WI38 (cell line): ENCODE measurements around the gene CCNY.

Source experiments
- H3K4me3 ChIP-seq: 2 replicates; pipeline ENCODE4 v1.5.1; 2011; ENCODE audit warnings: low read depth, mild to moderate bottlenecking, control low read depth, low read length
- CTCF ChIP-seq: IDR thresholded peaks from 2 replicates; pipeline ENCODE4 v1.5.1; 2012; ENCODE audit warnings: low read depth, mild to moderate bottlenecking, control low read depth, low read length

Gene CCNY

GRCh38 chr10:35497909-35498308 is 161.6 kb downstream of the CCNY start:
- no peak for TF ChIP-seq CTCF
- H3K4me3 ChIP-seq: no peak overlapping the region

GRCh38 chr10:35498693-35499092 is 162.4 kb downstream of the CCNY start:
- no peak for TF ChIP-seq CTCF
- no peak overlapping the region for H3K4me3 ChIP-seq

- H3K4me3 ChIP-seq: no peak overlapping the region
- no peak for TF ChIP-seq CTCF
Observed at GRCh38 chr10:35501923-35502322, 165.6 kb downstream of the CCNY start.

GRCh38 chr10:35502692-35503091 is 166.4 kb downstream of the CCNY start:
- no peak overlapping the region for H3K4me3 ChIP-seq
- TF ChIP-seq CTCF: no peak

GRCh38 chr10:35503578-35503977 is 167.3 kb downstream of the CCNY start:
- H3K4me3 ChIP-seq: no peak overlapping the region
- no peak for TF ChIP-seq CTCF

GRCh38 chr10:35504132-35504531 is 167.8 kb downstream of the CCNY start:
- no peak overlapping the region for H3K4me3 ChIP-seq
- no peak for TF ChIP-seq CTCF

GRCh38 chr10:35505241-35505873 is 169.0 kb downstream of the CCNY start:
- no peak for TF ChIP-seq CTCF
- H3K4me3 ChIP-seq: no peak overlapping the region
